Middle frontal gyrus (tissue), 1 donor: ENCODE results near the gene ITGB1BP1.
A peak's percentile ranks its signal among the peaks of the same experiment; 100 is the strongest.

Experiments used
- DNase-seq: peaks from one replicate; pipeline ENCODE4 v3.0.0-alpha.2; 2015; ENCODE audit warnings: low spot score; ENCODE audit errors: extremely low spot score

The ITGB1BP1 gene, protein sequence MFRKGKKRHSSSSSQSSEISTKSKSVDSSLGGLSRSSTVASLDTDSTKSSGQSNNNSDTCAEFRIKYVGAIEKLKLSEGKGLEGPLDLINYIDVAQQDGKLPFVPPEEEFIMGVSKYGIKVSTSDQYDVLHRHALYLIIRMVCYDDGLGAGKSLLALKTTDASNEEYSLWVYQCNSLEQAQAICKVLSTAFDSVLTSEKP

DNA sequence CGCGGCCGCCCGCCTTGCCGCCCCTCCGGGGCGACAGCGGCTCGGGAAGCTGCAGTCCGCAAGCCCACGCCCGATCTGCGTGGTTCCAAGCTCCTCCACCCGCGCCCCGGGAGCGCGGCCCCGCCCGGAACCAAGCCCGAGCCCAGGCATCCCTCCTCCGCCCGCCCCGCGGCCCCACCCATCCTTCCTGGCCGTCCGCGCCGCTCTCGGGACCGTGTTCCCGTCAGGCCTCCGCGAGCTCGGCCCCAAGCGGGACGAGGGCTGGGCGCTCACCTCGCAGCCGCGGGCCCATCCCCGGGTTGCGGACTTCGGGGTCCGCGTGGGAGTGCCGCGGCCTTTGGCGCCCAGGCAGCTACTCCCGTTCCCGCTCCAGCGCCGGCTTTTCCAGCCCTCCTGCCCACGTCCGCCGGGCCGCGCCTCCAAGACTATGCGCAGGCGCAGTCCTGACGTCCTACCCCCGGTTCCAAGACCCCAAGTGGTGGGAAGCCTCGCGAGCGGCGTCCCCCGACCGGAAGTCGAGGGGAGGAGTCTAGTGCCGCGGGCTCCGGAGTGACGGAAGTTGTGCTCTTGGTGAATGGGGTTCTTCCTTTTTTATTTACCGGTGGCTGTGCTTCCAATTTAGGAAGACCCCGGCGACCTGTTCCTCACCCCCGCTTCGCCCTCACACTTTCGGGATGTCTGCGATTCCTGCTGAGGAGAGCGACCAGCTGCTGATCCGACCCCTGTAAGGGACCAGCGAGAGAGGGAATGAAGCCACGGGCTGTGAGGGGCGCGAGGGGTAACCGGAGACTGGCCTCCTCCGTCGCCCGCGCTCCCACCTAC lies at the start of gene ITGB1BP1, which contains the start of gene CPSF3:
ITGB1BP1 (minus strand) TSS at position 429 of the 822 bp plus-strand sequence. CDS start 4,831 bp downstream, outside the sequence.
CPSF3 (plus strand) TSS at position 555 of the 822 bp plus-strand sequence; CDS start at position 675, 120 bp downstream.
- DNase-seq, result peak; percentile 96

DNA sequence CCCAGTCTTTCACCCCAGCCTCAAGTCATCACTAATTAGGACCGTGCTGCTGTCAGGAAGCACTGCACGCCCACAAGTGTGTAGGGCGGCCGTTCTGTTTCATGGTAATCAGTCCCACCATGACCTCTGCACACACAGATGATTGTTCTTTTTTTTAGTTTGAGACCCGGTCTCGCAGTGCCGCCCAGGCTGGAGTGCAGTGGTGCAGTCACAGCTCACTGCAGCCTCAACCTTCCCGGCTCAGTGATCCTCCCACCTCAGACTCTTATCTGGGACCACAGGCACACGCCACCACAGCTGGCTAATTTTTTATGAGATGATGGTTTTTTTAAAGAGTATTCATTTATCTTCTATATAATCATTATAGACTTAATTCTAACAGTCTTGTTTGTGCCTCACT lies 49.2 kb upstream of the ITGB1BP1 start:
- no peak for DNase-seq

DNA sequence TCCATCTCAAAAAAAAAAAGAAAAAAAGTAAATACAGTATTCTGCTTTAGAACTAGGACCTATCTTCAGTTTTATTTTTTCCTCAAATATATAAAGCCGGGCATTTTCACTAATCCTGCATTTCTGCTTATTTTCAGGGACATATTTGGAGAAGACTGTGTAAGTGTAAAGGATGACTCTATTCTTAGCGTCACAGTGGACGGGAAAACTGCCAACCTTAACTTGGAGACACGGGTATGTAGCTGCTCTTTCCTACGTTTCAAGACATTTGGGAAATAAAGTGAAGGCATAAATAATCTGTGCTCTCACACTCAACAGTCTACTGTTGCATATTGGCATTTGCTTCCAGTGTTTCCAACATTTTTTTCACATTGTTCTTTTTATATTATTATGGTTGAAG lies 47.9 kb upstream of the ITGB1BP1 start:
- peak; percentile 53 for DNase-seq

DNA sequence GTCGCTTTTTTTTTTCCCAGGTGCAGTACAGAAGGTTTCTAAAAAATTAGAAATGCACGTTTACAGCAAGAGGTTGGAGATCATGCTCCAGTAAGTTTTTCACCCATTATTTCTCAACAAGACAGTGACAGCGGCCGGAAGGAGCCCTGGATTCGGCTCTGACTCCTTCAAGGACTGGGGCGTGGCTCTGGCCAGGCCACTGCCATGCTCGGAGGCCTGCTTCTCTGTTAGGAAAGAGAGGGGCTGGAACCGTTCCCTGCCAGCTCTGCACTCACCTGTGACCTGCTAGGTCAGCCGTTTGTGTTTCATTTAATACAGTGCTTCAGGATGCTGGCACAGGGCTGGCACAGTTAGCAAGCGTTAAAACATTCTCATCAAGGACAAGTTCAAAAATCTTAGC lies 44.4 kb upstream of the ITGB1BP1 start:
- no peak for DNase-seq

DNA sequence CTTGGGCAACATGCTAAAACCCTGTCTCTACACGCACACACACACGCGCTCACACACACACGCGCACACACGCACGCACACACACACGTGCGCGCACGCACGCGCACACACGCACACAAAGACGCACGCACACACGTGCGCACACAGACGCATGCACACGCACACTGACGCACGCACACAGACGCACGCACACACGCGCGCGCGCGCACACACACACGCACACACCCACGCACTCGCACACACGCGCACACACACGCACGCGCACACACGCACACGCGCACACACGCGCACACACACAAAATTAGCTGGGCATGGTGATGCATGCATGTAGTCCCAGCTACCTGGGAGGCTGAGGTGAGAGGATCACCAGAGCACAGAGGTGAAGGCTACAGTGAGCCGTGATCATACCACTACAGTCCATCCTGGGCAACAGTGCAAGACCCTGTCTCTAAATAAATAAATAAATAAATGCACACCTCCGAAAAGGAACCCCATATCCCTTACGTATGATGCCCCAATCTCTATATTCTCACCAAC lies 42.9 kb upstream of the ITGB1BP1 start:
- no peak for DNase-seq

DNA sequence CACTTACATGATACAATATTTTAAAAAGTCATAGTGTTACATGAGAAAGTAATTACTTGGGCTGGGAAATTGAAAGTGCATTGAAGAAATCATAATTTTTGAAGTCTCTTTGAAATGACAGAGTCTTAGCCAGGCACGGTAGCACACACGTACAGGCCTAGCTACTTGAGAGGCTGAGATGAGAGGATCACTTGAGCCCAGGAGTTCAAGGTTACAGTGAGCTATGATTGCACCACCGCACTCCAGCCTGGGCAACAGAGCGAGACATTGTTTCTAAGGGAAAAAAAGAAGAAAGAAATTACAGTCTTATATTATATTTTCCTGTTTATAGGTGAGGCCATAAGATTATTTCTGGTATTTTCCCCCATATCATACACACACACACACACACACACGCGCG lies 41.8 kb upstream of the ITGB1BP1 start:
- no peak for DNase-seq

DNA sequence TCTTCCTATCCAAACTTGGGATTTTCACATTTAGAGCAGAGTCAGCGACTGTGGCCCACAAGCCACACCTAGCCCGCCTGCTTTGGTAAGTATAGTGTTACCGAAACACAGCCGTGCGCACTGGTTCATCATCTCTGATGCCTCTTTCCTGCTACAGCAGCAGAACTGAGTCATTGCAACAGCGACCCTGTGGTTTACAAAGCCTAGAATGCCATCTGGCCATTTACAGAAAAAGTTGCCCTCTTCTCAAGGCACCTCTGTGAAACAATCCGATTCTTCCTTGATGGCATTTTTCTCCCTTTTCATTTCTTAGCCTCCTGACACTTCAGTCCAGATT lies 40.3 kb upstream of the ITGB1BP1 start:
- DNase-seq, result no peak

DNA sequence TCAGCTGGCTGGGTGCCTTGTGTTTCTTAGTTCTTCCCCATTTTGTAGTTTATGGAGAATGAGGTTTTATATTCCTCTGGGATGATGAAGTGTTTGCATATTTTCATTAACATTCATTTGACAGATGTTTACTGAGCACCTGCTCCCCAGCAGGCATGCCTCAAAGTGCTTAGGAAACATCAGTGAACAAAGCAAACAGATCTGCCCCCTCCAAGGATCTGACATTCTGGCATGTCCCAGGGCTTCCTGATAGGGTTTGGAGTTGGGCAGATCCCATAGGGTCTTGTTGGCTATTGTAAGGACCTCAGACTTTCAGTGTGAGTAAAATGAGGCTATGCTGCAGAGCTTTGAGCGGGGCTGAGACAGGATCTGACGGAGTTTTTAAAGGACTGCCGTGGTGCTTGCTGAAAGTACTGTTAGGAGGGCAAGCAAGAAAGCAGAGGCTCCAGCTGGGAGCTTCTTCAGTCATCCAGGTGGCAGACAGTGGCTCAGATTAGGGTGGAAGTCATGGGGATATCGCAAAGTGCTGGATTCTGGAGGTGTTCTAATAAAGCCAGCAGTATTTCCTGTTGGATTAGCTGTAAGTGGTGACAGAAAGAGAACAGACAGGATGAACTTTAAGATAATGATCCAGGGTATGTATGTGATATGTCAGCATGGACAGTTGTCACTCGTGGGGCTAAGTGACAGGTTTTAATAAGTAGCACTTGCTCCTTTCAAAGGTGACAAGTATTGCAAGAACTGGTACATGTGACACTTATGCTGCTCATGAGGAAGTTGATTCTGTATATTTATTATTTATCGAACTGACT lies 39.8 kb upstream of the ITGB1BP1 start:
- DNase-seq, result no peak

DNA sequence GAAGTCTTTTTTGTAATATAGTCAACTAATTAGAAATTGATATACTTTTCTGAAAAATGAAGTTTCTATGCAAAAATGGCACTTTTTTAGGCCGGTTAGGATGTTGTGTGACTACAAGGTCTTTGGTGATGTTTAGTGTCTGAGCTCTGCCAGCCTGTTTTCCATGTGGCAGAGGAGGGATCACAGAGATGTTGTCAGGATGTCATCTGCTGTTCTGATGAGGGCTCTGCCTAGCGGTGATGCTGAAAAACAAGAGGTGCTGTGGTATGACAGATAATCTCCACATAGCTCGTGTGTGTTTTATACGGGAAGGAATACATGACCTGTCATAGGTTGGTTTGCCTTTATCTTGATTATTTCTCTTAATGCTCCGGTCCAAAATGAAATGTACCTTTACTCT lies 39.0 kb upstream of the ITGB1BP1 start:
- no peak for DNase-seq

DNA sequence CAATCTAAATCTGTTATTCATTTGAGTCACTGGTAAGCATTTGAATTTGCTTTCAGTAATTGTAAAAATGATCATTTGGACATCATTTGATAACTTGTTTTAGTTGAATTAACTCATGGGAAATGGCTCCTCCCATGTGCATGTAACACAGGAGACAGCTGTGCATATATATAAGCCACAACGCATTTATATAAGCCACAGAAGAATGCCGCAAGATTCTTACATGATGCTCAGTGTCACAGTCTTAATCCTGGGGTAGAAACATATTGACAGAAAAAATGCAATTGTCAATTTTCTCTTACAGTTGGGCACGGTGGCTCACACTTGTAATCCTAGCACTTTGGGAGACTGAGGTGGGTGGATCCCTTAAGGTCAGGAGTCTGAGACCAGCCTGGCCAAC lies 37.8 kb upstream of the ITGB1BP1 start:
- DNase-seq, result no peak

DNA sequence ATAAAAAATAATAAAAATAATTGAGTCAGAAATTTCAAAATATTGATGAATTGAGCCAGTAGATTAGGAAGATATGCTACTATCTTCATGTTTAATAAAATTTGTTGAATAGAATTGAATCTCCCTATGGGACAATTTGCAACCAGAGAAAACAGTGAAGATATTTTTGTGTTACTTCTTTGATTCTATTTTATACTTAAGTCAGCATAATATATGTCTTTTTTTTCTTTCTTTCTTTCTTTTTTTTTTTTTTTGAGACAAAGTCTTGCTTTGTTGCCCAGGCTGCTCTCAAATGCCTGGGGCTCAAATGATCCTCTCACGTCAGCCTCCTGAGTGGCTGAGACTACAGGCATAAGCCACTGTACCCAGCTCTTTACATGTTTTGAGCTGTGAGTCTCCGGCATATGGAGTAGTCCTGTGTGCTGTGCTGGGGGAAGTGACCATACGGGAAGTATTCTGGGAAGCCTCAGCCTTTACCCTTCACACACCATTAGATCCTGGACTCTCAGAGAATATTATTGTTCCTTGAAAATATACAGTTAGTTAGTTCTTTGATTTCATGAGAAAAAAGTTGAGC lies 37.2 kb upstream of the ITGB1BP1 start:
- DNase-seq, result no peak

DNA sequence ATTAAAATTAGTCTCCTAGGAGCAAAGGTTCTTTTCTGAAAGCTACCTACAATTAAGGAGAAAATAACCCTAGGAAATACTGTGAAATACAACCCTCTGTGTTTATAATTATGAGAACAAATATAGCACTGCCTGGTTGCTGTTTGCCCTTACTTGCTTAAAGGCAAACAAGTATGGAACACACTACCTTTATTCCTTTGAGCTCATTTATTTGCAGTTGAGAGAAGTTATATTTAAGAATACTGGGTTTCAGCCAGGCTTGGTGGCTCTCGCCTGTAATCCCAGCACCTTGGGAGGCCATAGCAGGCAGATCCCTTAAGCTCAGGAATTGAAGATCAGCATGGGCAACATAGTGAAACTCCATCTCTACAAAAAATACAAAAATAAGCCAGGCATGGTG lies 27.9 kb upstream of the ITGB1BP1 start:
- DNase-seq, result no peak

DNA sequence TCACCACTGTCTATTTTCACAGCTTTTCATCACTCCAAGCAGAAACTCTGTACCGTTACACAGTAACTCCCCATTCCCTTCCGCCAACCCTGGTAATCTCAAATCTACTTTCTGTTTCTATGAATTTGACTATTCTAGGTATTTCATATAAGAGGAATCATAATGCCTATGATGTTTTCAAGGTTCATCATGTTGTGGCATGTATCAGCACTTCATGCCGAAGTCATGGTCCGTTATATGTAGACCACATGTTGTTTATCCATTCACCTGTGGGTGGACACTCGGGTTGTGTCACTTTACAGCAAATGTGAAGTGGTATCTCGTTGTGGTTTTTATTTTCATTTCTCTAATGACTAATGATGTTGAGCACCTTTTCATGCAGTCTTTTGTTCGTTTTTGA lies 21.8 kb upstream of the ITGB1BP1 start:
- DNase-seq, result no peak

DNA sequence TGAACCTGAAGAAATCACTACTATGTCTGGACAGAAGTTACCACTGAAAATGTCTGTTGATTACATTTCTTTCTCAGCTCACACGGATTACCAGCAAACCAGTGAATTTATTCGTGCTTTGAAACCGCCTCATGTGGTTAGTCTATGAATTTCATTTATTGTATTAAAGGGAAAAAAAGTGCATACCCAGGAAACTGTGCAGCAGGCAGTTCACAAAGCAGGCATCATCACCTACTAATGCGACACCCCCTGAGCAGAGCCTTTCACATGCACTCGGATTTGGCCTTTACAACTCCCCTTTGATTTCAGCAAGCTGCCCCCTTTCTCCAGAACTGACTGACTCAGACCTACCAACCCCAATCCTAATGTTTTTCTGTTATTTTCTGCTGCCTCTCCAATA lies 20.2 kb upstream of the ITGB1BP1 start:
- DNase-seq, result no peak

DNA sequence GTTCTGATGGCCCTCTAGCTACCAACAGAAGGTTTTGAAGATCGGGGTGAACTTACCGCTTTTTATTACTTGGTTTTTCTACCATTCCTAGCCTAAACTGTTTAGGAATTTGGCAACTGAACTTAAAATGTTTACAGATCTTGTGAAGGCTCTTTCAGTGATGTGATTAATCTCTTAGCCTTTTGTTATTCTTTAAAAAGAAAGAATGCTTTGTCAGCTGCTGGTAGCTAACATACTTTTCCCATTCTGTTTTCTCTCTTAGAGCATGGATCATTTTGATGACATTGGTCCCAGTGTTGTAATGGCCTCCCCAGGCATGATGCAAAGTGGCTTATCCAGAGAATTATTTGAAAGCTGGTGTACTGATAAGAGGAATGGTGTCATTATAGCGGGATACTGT lies 18.2 kb upstream of the ITGB1BP1 start:
- DNase-seq, result no peak

DNA sequence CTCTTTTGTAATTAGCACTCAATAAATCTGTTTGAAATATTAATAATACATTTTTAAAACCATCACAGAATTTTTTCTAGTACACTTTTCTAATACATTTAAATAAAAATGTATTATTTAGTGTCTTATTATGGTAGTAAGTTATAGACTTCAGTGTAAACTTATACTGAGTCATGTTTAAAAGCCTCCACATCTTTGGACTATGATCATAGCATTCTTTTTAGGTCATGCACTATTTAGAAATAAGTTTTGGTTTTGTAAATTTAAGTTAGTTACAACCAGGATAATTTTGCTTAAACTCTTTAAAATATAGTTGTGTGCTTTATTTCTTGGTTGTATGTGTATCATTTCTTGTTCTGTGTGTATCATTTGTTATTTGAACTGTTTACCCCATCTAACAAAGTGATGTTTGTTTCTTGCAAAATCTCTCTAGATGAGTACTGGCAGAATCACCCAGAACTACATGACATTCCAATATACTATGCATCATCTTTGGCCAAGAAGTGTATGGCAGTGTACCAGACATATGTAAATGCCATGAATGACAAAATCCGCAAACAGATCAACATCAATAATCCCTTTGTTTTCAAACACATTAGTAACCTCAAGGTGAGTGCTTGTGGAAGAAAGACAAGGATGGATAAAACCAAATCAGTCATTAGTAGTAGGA lies 16.9 kb upstream of the ITGB1BP1 start:
- DNase-seq, result no peak

DNA sequence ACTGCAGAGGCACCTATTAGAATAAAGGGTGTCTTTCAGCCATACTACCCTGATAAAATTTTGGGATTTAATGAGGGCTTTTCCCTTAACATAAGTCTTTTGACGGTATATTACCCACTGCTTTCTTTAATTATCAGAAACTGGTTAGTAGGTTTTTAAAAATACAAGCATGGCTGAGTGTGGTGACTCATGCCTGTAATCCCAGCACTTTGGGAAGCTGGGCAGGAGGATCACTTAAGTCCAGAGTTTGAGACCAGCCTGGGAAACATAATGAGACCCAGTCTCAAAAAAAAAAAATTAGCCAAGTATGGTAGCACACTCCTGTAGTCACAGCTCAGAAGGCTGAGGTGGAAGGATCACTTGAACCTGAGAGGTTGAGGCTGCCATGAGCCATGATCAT lies 16.2 kb upstream of the ITGB1BP1 start:
- no peak for DNase-seq

DNA sequence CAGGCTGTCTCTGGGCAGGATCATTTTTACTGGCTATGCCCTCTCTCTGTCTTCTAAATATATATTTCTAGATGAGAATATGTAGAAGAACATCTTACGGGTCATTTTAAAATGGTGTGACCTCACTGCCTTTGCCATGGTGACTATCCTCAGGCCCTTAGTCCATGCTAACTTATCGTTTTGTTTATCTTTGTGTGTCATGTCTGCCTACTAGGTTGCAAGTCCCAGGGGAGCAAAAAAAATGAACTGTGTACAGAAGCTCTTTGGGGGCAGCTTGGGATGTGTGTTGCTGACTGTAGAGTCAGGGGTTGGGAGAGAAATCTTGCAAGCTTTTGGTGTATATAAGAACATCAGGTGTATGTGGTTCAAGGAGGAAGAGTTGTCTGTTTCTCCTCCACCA lies 11.2 kb upstream of the ITGB1BP1 start:
- DNase-seq, result no peak

DNA sequence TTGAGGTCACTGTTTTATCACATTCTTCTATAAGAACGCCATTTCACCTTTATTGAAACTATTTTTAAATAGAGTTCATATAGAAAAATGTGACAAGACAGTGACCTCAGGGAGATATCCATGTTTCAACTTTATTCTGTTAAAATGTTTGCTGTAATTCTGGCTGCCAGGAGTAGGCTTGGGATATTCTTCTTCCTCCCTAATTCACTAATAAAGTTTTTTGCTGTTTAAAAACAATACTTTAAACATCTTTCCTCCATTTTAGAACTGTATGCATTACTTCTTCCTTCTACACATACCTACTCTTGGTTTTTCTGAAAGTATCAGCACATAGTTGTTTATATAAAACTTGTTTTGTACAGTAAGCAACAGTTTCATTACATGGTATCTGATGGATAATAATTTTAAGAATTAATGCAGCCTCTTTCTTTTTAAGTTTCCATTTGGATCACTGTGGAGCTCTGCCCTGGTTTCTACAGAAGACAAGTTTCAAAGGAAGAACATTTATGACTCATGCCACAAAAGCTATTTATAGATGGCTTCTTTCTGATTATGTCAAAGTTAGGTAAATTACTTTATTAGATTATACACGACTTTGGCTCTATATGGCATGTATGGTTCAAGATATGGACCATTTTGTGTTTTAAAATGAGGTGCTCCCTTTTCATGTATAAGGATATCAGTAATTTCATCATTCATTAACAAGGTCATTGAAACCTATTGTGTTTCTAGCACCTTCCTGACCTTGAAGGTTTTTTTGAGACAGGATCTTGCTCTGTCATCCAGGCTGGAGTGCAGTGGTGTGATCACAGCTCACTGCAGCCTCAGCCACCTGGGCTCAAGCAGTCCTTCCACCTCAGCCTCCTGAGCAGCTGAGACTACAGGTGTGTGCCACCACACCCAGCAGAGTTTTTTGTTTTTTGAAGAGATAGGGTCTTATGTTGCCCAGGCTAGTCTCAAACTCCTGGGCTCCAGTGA lies 7.3 kb upstream of the ITGB1BP1 start:
- no peak for DNase-seq
